ENCODE measurements around the gene CCDC102B.
"Not testable (repeated sequence)": the region's sequence is repeated elsewhere in the genome, so short reads cannot be mapped to it uniquely, and the experiment has no call there.

GRCh38 chr18:68943861-68944260, 146.0 kb downstream of the CCDC102B start:
- not testable (repeated sequence) for TF ChIP-seq CTCF, POLR2A (IDR thresholded peaks at IDR 0.05)
